H1 (cell line): ENCODE data around the gene SKAP2. TPM values are rescaled to one million over a fixed set of nuclear protein-coding genes. Genes with fewer than 3 reads are reported as not detected.

Experiments used
- CTBP2 ChIP-seq: IDR thresholded peaks from 2 replicates; pipeline ENCODE4 v1.7.0; 2011; ENCODE audit warnings: borderline replicate concordance, mild to moderate bottlenecking, moderate library complexity, mixed read lengths, low read length; ENCODE audit not compliant: insufficient read depth, insufficient read length
- TBP ChIP-seq: IDR thresholded peaks from 2 replicates; pipeline ENCODE4 v1.6.1; 2011; ENCODE audit warnings: low read depth, low read length, improper control_type of control experiment
- polyA plus RNA-seq, 7 experiments: library from polyadenylated mRNA; depleted of rRNA in 3 of 7; stranded (reverse) in 5 of 7; unstranded in 2 of 7; fragments of >200 nt in 5 of 7; fragments of 200-250 nt in 2 of 7; gene quantifications; 1 replicate in 5 of 7; 2 replicates in 1 of 7; 4 replicates in 1 of 7; pipeline versions ENCODE4 v1.2.1 to v1.2.3, GENCODE V29; 2011 to 2013; ENCODE audit warnings: missing spikeins in 2 of 7, mixed read lengths in 2 of 7
- total RNA-seq: library from RNA; stranded (reverse); fragmentation: NEBNext Ultra II Directional; extraction: Animal tissue kit (Norgen Biotek cat#: 25700); gene quantifications from 2 replicates; pipeline ENCODE4 v1.2.1, GENCODE V29; 2021
- TF ChIP-seq, protein P1 (sequence below): fragments of 300-600 bp; sonication (generic); IDR thresholded peaks from 2 replicates; pipeline ENCODE4 v1.7.1; 2012; ENCODE audit warnings: low read length, moderate library complexity, mild to moderate bottlenecking, inconsistent platforms; ENCODE audit not compliant: insufficient replicate concordance

SKAP2 gene
- total and polyA plus RNA-seq, 2 of the 8 experiments (the other 6 are each of a cell fraction or from before 2014, with no cell fraction given) = 0.53 to 5.1 TPM

DNA sequence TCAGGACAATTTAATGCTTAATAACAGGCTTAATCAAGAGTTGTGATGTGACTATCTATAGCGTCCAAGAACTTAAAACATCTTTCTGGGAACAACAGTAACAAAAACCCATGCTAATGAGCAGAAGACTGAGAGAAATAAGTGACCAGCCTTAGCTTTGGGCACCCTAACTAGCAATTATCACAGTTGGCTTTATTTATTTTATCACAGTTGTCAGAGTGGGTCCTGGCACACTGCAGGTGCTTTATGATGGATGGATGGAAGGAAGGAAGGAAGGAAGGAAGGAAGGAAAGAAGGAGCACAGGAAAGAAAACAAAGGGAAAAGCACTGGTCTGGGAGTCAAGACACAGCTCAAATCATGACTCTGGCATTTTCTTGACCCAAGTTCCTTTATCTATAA, 181.1 kb downstream of the SKAP2 start (continued):
- TF ChIP-seq, protein P1, sequence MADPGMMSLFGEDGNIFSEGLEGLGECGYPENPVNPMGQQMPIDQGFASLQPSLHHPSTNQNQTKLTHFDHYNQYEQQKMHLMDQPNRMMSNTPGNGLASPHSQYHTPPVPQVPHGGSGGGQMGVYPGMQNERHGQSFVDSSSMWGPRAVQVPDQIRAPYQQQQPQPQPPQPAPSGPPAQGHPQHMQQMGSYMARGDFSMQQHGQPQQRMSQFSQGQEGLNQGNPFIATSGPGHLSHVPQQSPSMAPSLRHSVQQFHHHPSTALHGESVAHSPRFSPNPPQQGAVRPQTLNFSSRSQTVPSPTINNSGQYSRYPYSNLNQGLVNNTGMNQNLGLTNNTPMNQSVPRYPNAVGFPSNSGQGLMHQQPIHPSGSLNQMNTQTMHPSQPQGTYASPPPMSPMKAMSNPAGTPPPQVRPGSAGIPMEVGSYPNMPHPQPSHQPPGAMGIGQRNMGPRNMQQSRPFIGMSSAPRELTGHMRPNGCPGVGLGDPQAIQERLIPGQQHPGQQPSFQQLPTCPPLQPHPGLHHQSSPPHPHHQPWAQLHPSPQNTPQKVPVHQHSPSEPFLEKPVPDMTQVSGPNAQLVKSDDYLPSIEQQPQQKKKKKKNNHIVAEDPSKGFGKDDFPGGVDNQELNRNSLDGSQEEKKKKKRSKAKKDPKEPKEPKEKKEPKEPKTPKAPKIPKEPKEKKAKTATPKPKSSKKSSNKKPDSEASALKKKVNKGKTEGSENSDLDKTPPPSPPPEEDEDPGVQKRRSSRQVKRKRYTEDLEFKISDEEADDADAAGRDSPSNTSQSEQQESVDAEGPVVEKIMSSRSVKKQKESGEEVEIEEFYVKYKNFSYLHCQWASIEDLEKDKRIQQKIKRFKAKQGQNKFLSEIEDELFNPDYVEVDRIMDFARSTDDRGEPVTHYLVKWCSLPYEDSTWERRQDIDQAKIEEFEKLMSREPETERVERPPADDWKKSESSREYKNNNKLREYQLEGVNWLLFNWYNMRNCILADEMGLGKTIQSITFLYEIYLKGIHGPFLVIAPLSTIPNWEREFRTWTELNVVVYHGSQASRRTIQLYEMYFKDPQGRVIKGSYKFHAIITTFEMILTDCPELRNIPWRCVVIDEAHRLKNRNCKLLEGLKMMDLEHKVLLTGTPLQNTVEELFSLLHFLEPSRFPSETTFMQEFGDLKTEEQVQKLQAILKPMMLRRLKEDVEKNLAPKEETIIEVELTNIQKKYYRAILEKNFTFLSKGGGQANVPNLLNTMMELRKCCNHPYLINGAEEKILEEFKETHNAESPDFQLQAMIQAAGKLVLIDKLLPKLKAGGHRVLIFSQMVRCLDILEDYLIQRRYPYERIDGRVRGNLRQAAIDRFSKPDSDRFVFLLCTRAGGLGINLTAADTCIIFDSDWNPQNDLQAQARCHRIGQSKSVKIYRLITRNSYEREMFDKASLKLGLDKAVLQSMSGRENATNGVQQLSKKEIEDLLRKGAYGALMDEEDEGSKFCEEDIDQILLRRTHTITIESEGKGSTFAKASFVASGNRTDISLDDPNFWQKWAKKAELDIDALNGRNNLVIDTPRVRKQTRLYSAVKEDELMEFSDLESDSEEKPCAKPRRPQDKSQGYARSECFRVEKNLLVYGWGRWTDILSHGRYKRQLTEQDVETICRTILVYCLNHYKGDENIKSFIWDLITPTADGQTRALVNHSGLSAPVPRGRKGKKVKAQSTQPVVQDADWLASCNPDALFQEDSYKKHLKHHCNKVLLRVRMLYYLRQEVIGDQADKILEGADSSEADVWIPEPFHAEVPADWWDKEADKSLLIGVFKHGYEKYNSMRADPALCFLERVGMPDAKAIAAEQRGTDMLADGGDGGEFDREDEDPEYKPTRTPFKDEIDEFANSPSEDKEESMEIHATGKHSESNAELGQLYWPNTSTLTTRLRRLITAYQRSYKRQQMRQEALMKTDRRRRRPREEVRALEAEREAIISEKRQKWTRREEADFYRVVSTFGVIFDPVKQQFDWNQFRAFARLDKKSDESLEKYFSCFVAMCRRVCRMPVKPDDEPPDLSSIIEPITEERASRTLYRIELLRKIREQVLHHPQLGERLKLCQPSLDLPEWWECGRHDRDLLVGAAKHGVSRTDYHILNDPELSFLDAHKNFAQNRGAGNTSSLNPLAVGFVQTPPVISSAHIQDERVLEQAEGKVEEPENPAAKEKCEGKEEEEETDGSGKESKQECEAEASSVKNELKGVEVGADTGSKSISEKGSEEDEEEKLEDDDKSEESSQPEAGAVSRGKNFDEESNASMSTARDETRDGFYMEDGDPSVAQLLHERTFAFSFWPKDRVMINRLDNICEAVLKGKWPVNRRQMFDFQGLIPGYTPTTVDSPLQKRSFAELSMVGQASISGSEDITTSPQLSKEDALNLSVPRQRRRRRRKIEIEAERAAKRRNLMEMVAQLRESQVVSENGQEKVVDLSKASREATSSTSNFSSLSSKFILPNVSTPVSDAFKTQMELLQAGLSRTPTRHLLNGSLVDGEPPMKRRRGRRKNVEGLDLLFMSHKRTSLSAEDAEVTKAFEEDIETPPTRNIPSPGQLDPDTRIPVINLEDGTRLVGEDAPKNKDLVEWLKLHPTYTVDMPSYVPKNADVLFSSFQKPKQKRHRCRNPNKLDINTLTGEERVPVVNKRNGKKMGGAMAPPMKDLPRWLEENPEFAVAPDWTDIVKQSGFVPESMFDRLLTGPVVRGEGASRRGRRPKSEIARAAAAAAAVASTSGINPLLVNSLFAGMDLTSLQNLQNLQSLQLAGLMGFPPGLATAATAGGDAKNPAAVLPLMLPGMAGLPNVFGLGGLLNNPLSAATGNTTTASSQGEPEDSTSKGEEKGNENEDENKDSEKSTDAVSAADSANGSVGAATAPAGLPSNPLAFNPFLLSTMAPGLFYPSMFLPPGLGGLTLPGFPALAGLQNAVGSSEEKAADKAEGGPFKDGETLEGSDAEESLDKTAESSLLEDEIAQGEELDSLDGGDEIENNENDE = no peak
- TF ChIP-seq CTBP2 = no peak
- no peak for TF ChIP-seq TBP
- TF ChIP-seq, all 59 proteins: peak for 0
